DND-41 (cell line): ENCODE measurements around the gene ARMC9.

Source experiments
- ATAC-seq: fragments of 200-7000 bp; cut with Tn5 transposase; 3 replicates; pipeline ENCODE4 v1.9.1; 2021; ENCODE audit warnings: low read depth; ENCODE audit not compliant: insufficient read depth
- DNase-seq: peaks from one replicate; pipeline ENCODE4 v3.0.0-alpha.2; 2020
- H2AFZ ChIP-seq: 2 replicates; pipeline ENCODE4 v1.6.0; 2012; ENCODE audit warnings: low read depth, low read length
- H3K27ac ChIP-seq: 2 replicates; pipeline ENCODE4 v1.5.1; 2012; ENCODE audit warnings: low read length, inconsistent platforms
- H3K27me3 ChIP-seq: fragments of 200-600 bp; sonication (generic); 2 replicates; pipeline ENCODE4 v1.6.0; 2012; ENCODE audit warnings: low read length, mild to moderate bottlenecking, inconsistent platforms; ENCODE audit not compliant: insufficient read depth, poor library complexity
- H3K36me3 ChIP-seq: 2 replicates; pipeline ENCODE4 v1.5.1; 2012; ENCODE audit warnings: low read length, inconsistent platforms; ENCODE audit not compliant: insufficient read depth
- H3K4me1 ChIP-seq: 2 replicates; pipeline ENCODE4 v1.5.1; 2012; ENCODE audit warnings: mild to moderate bottlenecking, low read length; ENCODE audit not compliant: insufficient read depth
- H3K4me2 ChIP-seq: 2 replicates; pipeline ENCODE4 v1.6.0; 2012; ENCODE audit warnings: mild to moderate bottlenecking, moderate library complexity, low read length, inconsistent platforms; ENCODE audit not compliant: insufficient read depth
- H3K4me3 ChIP-seq, 2 experiments: fragments of 200-600 bp in 1 of 2; shearing (Covaris generic) in 1 of 2; 2 replicates each; pipeline ENCODE4 v1.5.1; 2012 to 2016; ENCODE audit warnings: inconsistent platforms in 2 of 2, low read length in 2 of 2, mild to moderate bottlenecking in 2 of 2, low read depth in 1 of 2, moderate library complexity in 1 of 2
- H3K79me2 ChIP-seq: 2 replicates; pipeline ENCODE4 v1.6.0; 2012; ENCODE audit warnings: low read length, inconsistent platforms; ENCODE audit not compliant: insufficient read depth
- H3K9ac ChIP-seq: 2 replicates; pipeline ENCODE4 v1.6.0; 2012; ENCODE audit warnings: low read depth, mild to moderate bottlenecking, inconsistent platforms, low read length, moderate library complexity
- H3K9me3 ChIP-seq: 2 replicates; pipeline ENCODE4 v1.5.1; 2012; ENCODE audit warnings: low read length, moderate library complexity, mild to moderate bottlenecking, inconsistent platforms; ENCODE audit not compliant: insufficient read depth, severe bottlenecking
- H4K20me1 ChIP-seq: 2 replicates; pipeline ENCODE4 v1.6.0; 2012; ENCODE audit warnings: low read length; ENCODE audit not compliant: insufficient read depth
- CTCF ChIP-seq: IDR thresholded peaks from 2 replicates; pipeline ENCODE4 v1.5.1; 2012; ENCODE audit warnings: borderline replicate concordance, low read length, moderate library complexity, mild to moderate bottlenecking; ENCODE audit not compliant: poor library complexity, severe bottlenecking; ENCODE audit errors: extremely low read depth
- EZH2 ChIP-seq: IDR thresholded peaks from 3 replicates; pipeline ENCODE4 v1.6.1; 2012; ENCODE audit warnings: borderline replicate concordance, low read depth, mild to moderate bottlenecking, moderate library complexity, low read length, inconsistent platforms; ENCODE audit not compliant: severe bottlenecking

The ARMC9 gene

GRCh38 chr2:231163011-231163410, 35.4 kb upstream of the ARMC9 start:
- no peaks in the 10 kb centered on the region for H4K20me1 ChIP-seq
- DNase-seq, result no peak
- H3K4me2 ChIP-seq, result no peak overlapping the region
- H3K4me1 ChIP-seq, result no peaks in the 10 kb centered on the region
- no peak overlapping the region for H3K9ac ChIP-seq
- H3K79me2 ChIP-seq, result no peaks in the 10 kb centered on the region
- H3K27ac ChIP-seq, result no peak overlapping the region
- no peak for ATAC-seq
- no peaks in the 10 kb centered on the region for H3K27me3 ChIP-seq
- H3K36me3 ChIP-seq, result peaks cover 91% of the 10 kb centered on the region
- TF ChIP-seq CTCF (no peak), EZH2 (no peak)
- H3K4me3 ChIP-seq, result no peak overlapping the region
- no peaks in the 10 kb centered on the region for H3K9me3 ChIP-seq
- no peak overlapping the region for H2AFZ ChIP-seq

DNA sequence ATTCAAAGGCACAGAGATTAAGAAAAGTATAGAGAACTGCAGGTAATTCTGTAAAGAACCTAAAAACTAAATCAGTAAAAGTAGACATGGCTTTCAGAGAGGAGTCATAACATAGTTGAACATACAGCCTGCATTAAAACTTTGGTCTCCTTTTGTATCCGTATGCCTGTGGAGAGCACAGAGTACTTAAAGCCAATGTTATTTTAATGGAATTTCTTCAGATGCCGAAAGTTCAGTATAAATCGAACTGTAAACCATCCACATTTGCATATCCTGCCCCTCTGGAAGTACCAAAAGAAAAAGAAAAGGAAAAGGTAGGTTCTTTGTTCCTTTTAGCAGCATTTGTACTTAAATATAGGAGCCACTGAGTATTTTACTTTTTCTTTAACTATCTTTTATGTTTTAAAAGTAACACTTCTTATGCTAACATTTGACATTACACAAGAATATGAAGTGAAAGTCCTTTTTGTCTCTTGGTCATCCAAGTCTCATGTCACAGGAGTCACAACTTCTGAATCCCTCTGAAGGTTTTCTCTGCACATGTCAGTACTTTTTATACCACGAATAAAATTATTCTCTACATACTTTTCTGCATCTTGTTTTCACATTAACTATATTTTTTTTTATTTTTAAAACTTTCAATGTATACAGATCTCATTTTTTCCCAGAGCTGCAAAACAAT, 34.9 kb upstream of the ARMC9 start:
- no peak for TF ChIP-seq EZH2
- TF ChIP-seq CTCF, result no peak
- Histone ChIP-seq H4K20me1 (no peaks in the 10 kb centered on the region), H3K27ac (no peak overlapping the region), H3K79me2 (no peaks in the 10 kb centered on the region), H3K4me3 (no peak overlapping the region), H3K9me3 (no peaks in the 10 kb centered on the region), H3K4me2 (no peak overlapping the region), H3K4me1 (no peaks in the 10 kb centered on the region), H2AFZ (no peak overlapping the region), H3K27me3 (no peaks in the 10 kb centered on the region), H3K9ac (no peak overlapping the region), H3K36me3 (peaks cover 91% of the 10 kb centered on the region)
- DNase-seq (no peak), ATAC-seq (no peak)

DNA sequence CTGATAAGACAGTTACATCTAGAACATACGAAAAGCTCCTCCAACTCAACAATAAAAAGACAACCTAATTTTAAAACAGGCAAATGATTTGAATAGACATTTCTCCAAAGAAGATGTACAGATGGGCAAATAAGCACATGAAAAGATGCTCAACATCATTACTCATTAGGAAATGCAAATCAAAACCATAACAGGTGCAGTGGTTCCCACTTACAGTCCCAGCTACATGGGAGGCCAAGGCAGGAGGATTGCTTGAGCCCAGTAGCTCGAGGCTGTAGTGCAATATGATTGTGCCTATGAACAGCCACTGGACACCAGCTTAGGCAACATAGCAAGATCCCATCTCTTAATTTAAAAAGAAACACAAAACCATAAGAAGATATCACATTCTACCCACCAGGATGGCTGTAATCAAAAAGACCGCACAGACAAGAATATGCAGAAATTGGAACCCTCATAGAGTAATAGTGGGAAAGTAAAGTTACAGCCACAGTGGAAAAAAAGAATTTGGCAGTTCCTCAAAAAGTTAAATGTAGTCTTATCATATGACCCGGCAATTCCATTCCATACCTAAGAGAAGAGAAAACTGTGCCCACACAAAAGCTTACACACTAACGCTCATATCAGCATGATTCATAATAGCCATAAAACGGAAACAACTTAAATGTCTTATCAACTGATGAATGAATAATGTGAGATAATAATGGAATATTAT, 30.5 kb upstream of the ARMC9 start:
- H3K4me1 ChIP-seq, result no peaks in the 10 kb centered on the region
- no peaks in the 10 kb centered on the region for H4K20me1 ChIP-seq
- H3K4me3 ChIP-seq, result no peak overlapping the region
- H3K9ac ChIP-seq, result no peak overlapping the region
- H3K27ac ChIP-seq, result no peak overlapping the region
- no peak overlapping the region for H2AFZ ChIP-seq
- peaks cover 95% of the 10 kb centered on the region for H3K36me3 ChIP-seq
- H3K9me3 ChIP-seq, result no peaks in the 10 kb centered on the region
- no peak for TF ChIP-seq EZH2
- TF ChIP-seq CTCF, result no peak
- DNase-seq, result no peak
- ATAC-seq, result no peak
- no peaks in the 10 kb centered on the region for H3K27me3 ChIP-seq
- no peak overlapping the region for H3K4me2 ChIP-seq
- no peaks in the 10 kb centered on the region for H3K79me2 ChIP-seq
